Fibroblast of lung (primary cell): ENCODE data around the gene MACROD2. TPM values are rescaled to one million over a fixed set of nuclear protein-coding genes. Genes with fewer than 3 reads are reported as not detected.

Experiments used
- DNase-seq, 2 donors: peaks; one replicate each; pipeline versions ENCODE4 v3.0.0 to v3.0.0-alpha.2; 2010; ENCODE audit warnings: low read depth in 2 of 2
- H2AFZ ChIP-seq: 2 replicates; pipeline ENCODE4 v1.5.1; 2012; ENCODE audit warnings: low read length, control low read depth, inconsistent platforms
- H3K27ac ChIP-seq: 2 replicates; pipeline ENCODE4 v1.5.1; 2011; ENCODE audit warnings: low read length, control low read depth; ENCODE audit not compliant: insufficient read depth
- H3K27me3 ChIP-seq: 2 replicates; pipeline ENCODE4 v1.5.1; 2011; ENCODE audit warnings: mild to moderate bottlenecking, low read length; ENCODE audit not compliant: control insufficient read depth, insufficient read depth
- H3K36me3 ChIP-seq: 2 replicates; pipeline ENCODE4 v1.5.1; 2011; ENCODE audit warnings: low read length; ENCODE audit not compliant: control insufficient read depth, insufficient read depth
- H3K4me1 ChIP-seq: 2 replicates; pipeline ENCODE4 v1.5.1; 2011; ENCODE audit warnings: low read length; ENCODE audit not compliant: control insufficient read depth, insufficient read depth; ENCODE audit errors: extremely low read depth
- H3K4me2 ChIP-seq: 2 replicates; pipeline ENCODE4 v1.5.1; 2011; ENCODE audit warnings: low read length, control low read depth; ENCODE audit not compliant: insufficient read depth; ENCODE audit errors: extremely low read depth
- H3K4me3 ChIP-seq, 4 experiments: fragments of 200-600 bp in 1 of 4; sonication (generic) in 1 of 4; replicated peaks in 1 of 4; 2 replicates each; pipeline ENCODE4 v1.5.1; 2011 to 2016; ENCODE audit warnings: low read length in 4 of 4, low read depth in 3 of 4, mild to moderate bottlenecking in 3 of 4, control low read depth in 2 of 4, inconsistent platforms in 1 of 4, mixed read lengths in 1 of 4; ENCODE audit not compliant: insufficient read depth in 1 of 4; ENCODE audit errors: control extremely low read depth in 1 of 4
- H3K79me2 ChIP-seq: 2 replicates; pipeline ENCODE4 v1.5.1; 2012; ENCODE audit warnings: mild to moderate bottlenecking, low read length, inconsistent platforms; ENCODE audit not compliant: control insufficient read depth, insufficient read depth
- H3K9ac ChIP-seq: 2 replicates; pipeline ENCODE4 v1.5.1; 2011; ENCODE audit warnings: mild to moderate bottlenecking, low read length, control low read depth; ENCODE audit not compliant: insufficient read depth
- H3K9me3 ChIP-seq: 2 replicates; pipeline ENCODE4 v1.5.1; 2012; ENCODE audit warnings: low read depth, low read length; ENCODE audit not compliant: control insufficient read depth, insufficient read depth
- H4K20me1 ChIP-seq: 2 replicates; pipeline ENCODE4 v1.5.1; 2011; ENCODE audit warnings: low read length; ENCODE audit not compliant: control insufficient read depth, insufficient read depth; ENCODE audit errors: extremely low read depth
- CTCF ChIP-seq, 2 donors: IDR thresholded peaks in 1 of 2; conservative IDR thresholded peaks in 1 of 2; 1 replicate in 1 of 2; 2 replicates in 1 of 2; pipeline ENCODE4 v1.5.1; 2011 to 2012; ENCODE audit warnings: low read length in 2 of 2, control low read depth in 1 of 2, inconsistent platforms in 1 of 2, low read depth in 1 of 2, mild to moderate bottlenecking in 1 of 2
- EZH2 ChIP-seq: IDR thresholded peaks from 2 replicates; pipeline ENCODE4 v1.5.1; 2012; ENCODE audit warnings: low read length, control low read depth, mild to moderate bottlenecking; ENCODE audit errors: missing control alignments
- polyA plus RNA-seq, 2 donors: library from polyadenylated mRNA; depleted of rRNA in 1 of 2; stranded (reverse) in 1 of 2; unstranded in 1 of 2; fragments of >200 nt; gene quantifications; 2 replicates each; pipeline ENCODE4 v1.2.1, GENCODE V29; 2011 to 2012; ENCODE audit warnings: missing spikeins in 1 of 2
- total RNA-seq: library from RNA; depleted of rRNA; stranded (reverse); fragments of >200 nt; gene quantifications from 2 replicates; pipeline ENCODE4 v1.2.1, GENCODE V29; 2014

Gene MACROD2
- total and polyA plus RNA-seq, 2 donors (not counting 1 experiment from before 2014, with no cell fraction given), result 0.54 to 1.7 TPM

GRCh38 chr20:16058268-16058667 lies 2063.0 kb downstream of the MACROD2 start:
- no peaks in the 10 kb centered on the region for H3K36me3 ChIP-seq
- no peaks in the 10 kb centered on the region for H3K9me3 ChIP-seq
- H3K27ac ChIP-seq, result no peak overlapping the region
- H3K4me2 ChIP-seq, result no peak overlapping the region
- DNase-seq, result no peak
- no peaks in the 10 kb centered on the region for H3K27me3 ChIP-seq
- H3K9ac ChIP-seq, result no peak overlapping the region
- no peak overlapping the region for H3K4me3 ChIP-seq
- no peaks in the 10 kb centered on the region for H3K4me1 ChIP-seq
- H3K79me2 ChIP-seq, result no peaks in the 10 kb centered on the region
- H4K20me1 ChIP-seq, result no peaks in the 10 kb centered on the region
- no peak for TF ChIP-seq EZH2
- TF ChIP-seq CTCF (conservative IDR thresholded peaks at IDR 0.05 in 1 of 2, IDR thresholded peaks at IDR 0.05 in 1 of 2; ENCODE audit: low read depth in 1 of 2, low read length in 2 of 2), result no peak
- H2AFZ ChIP-seq, result no peak overlapping the region

GRCh38 chr20:16059841-16060240 lies 2064.5 kb downstream of the MACROD2 start:
- Histone ChIP-seq H3K79me2 (no peaks in the 10 kb centered on the region), H3K27me3 (no peaks in the 10 kb centered on the region), H3K4me1 (no peaks in the 10 kb centered on the region), H3K27ac (no peak overlapping the region), H4K20me1 (no peaks in the 10 kb centered on the region), H3K4me3 (no peak overlapping the region), H3K9me3 (no peaks in the 10 kb centered on the region), H3K36me3 (no peaks in the 10 kb centered on the region), H2AFZ (no peak overlapping the region), H3K4me2 (no peak overlapping the region), H3K9ac (no peak overlapping the region)
- TF ChIP-seq CTCF (conservative IDR thresholded peaks at IDR 0.05 in 1 of 2, IDR thresholded peaks at IDR 0.05 in 1 of 2; ENCODE audit: low read depth in 1 of 2, low read length in 2 of 2) (no peak), EZH2 (no peak)
- DNase-seq, result no peak

DNA sequence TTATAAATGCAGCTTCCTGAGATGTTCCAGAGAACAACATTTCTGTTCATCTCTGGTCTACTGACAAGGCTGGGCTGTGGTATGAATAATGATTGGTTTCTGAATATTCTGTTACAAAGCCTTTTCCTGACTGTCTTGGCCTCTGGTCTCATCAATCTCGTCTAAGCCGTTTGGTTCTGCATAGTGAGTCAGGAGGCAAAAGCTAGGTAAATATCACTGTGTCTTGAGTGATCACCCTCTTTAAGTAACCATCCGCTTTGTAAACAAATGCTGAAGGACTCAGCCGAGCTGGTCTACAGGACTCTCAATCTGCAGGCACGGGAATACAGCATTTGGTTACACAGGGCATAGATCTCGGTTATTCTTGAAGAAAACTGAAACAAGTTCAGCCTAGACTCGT lies 2066.0 kb downstream of the MACROD2 start:
- TF ChIP-seq CTCF (conservative IDR thresholded peaks at IDR 0.05 in 1 of 2, IDR thresholded peaks at IDR 0.05 in 1 of 2; ENCODE audit: low read depth in 1 of 2, low read length in 2 of 2), result no peak
- TF ChIP-seq EZH2, result no peak
- Histone ChIP-seq H3K4me2 (no peak overlapping the region), H3K9me3 (no peaks in the 10 kb centered on the region), H3K27me3 (no peaks in the 10 kb centered on the region), H3K4me1 (no peaks in the 10 kb centered on the region), H3K36me3 (no peaks in the 10 kb centered on the region), H3K4me3 (no peak overlapping the region), H3K27ac (no peak overlapping the region), H2AFZ (no peak overlapping the region), H4K20me1 (no peaks in the 10 kb centered on the region), H3K9ac (no peak overlapping the region), H3K79me2 (no peaks in the 10 kb centered on the region)
- peak in 1 of 2 donors; percentile 1 for DNase-seq
